ENCODE results near the gene PHLPP2.
"Not testable (repeated sequence)": the region's sequence is repeated elsewhere in the genome, so short reads cannot be mapped to it uniquely, and the experiment has no call there.

The PHLPP2 gene

GRCh38 chr16:71628810-71629209 lies 95.7 kb downstream of the PHLPP2 start:
- Histone ChIP-seq H3K36me3 (ENCODE audit: insufficient read depth, low read depth, low read length) (peaks cover 33% of the 10 kb centered on the region), H3K9ac (ENCODE audit: low read depth, low read length) (no peak overlapping the region), H3K27me3 (ENCODE audit: insufficient read depth, low read length) (peaks cover 24% of the 10 kb centered on the region), H3K9me3 (ENCODE audit: insufficient read depth, low read depth, low read length) (no peaks in the 10 kb centered on the region), H3K4me3 (ENCODE audit: low read length) (no peak overlapping the region), H3K27ac (ENCODE audit: low read length) (no peak overlapping the region), H3K4me1 (ENCODE audit: insufficient read depth, low read length) (peaks cover 5% of the 10 kb centered on the region; the same call in 1 of the 2 replicates)

GRCh38 chr16:71627731-71628181 lies 96.7 kb downstream of the PHLPP2 start:
- Histone ChIP-seq H3K36me3 (ENCODE audit: insufficient read depth, low read depth, low read length) (peaks cover 31% of the 10 kb centered on the region), H3K27ac (ENCODE audit: low read length) (no peak overlapping the region)

GRCh38 chr16:71626858-71627213 lies 97.7 kb downstream of the PHLPP2 start:
- peak overlapping the region; percentile 86; the same call in 1 of the 2 replicates for H3K9ac ChIP-seq (ENCODE audit: low read depth, low read length)
- H3K27me3 ChIP-seq (ENCODE audit: insufficient read depth, low read length) = peaks cover 24% of the 10 kb centered on the region

More at GRCh38 chr16:71627731-71628181, 96.7 kb downstream of the PHLPP2 start:
- Histone ChIP-seq H3K27me3 (ENCODE audit: insufficient read depth, low read length) (peaks cover 24% of the 10 kb centered on the region), H3K4me3 (ENCODE audit: low read length) (peak overlapping the region; percentile 87), H3K4me1 (ENCODE audit: insufficient read depth, low read length) (peaks cover 5% of the 10 kb centered on the region; the same call in 1 of the 2 replicates), H3K9ac (ENCODE audit: low read depth, low read length) (no peak overlapping the region), H3K9me3 (ENCODE audit: insufficient read depth, low read depth, low read length) (no peaks in the 10 kb centered on the region)

GRCh38 chr16:71626018-71626857 lies 98.3 kb downstream of the PHLPP2 start, which contains the start of gene MARVELD3:
TSS of gene MARVELD3 (plus strand) at chr16:71626184. CDS start at chr16:71626230, 46 bp downstream.
- no peak within 1 kb of the TSS for H3K27ac ChIP-seq (ENCODE audit: low read length)
- H3K9ac ChIP-seq (ENCODE audit: low read depth, low read length) = peak within 1 kb of the TSS; percentile 86; the same call in 1 of the 2 replicates
- peaks cover 24% of the 10 kb centered on the region for H3K27me3 ChIP-seq (ENCODE audit: insufficient read depth, low read length)
- no peaks in the 10 kb centered on the region for H3K9me3 ChIP-seq (ENCODE audit: insufficient read depth, low read depth, low read length)
- peaks cover 23% of the 10 kb centered on the region for H3K36me3 ChIP-seq (ENCODE audit: insufficient read depth, low read depth, low read length)
- H3K4me3 ChIP-seq (ENCODE audit: low read length) = peak within 1 kb of the TSS; percentile 87
- peaks cover 5% of the 10 kb centered on the region; the same call in 1 of the 2 replicates for H3K4me1 ChIP-seq (ENCODE audit: insufficient read depth, low read length)

More at GRCh38 chr16:71626858-71627213, 97.7 kb downstream of the PHLPP2 start:
- Histone ChIP-seq H3K27ac (ENCODE audit: low read length) (no peak overlapping the region), H3K4me1 (ENCODE audit: insufficient read depth, low read length) (peaks cover 5% of the 10 kb centered on the region; the same call in 1 of the 2 replicates), H3K9me3 (ENCODE audit: insufficient read depth, low read depth, low read length) (no peaks in the 10 kb centered on the region), H3K36me3 (ENCODE audit: insufficient read depth, low read depth, low read length) (peaks cover 27% of the 10 kb centered on the region), H3K4me3 (ENCODE audit: low read length) (peak overlapping the region; percentile 87)

GRCh38 chr16:71625113-71625850 lies 99.2 kb downstream of the PHLPP2 start:
- Histone ChIP-seq H3K4me3 (ENCODE audit: low read length) (peak overlapping the region; percentile 87; the same call in 1 of the 2 replicates), H3K9ac (ENCODE audit: low read depth, low read length) (no peak overlapping the region; the same call in 1 of the 2 replicates), H3K9me3 (ENCODE audit: insufficient read depth, low read depth, low read length) (no peaks in the 10 kb centered on the region), H3K27ac (ENCODE audit: low read length) (no peak overlapping the region), H3K4me1 (ENCODE audit: insufficient read depth, low read length) (peaks cover 5% of the 10 kb centered on the region; the same call in 1 of the 2 replicates), H3K36me3 (ENCODE audit: insufficient read depth, low read depth, low read length) (peaks cover 15% of the 10 kb centered on the region; the same call in 1 of the 2 replicates), H3K27me3 (ENCODE audit: insufficient read depth, low read length) (peaks cover 24% of the 10 kb centered on the region)

- Histone ChIP-seq H3K9me3 (ENCODE audit: insufficient read depth, low read depth, low read length) (no peaks in the 10 kb centered on the region), H3K4me3 (ENCODE audit: low read length) (no peak overlapping the region), H3K9ac (ENCODE audit: low read depth, low read length) (no peak overlapping the region), H3K27ac (ENCODE audit: low read length) (no peak overlapping the region), H3K27me3 (ENCODE audit: insufficient read depth, low read length) (peaks cover 24% of the 10 kb centered on the region), H3K36me3 (ENCODE audit: insufficient read depth, low read depth, low read length) (0 out of 2 replicates have a peak, but pooled peaks cover 1% of the 10 kb centered on the region), H3K4me1 (ENCODE audit: insufficient read depth, low read length) (peaks cover under 1% of the 10 kb centered on the region; the same call in 1 of the 2 replicates)
These were observed 100.9 kb downstream of the PHLPP2 start for GRCh38 chr16:71623597-71623996.

GRCh38 chr16:71622088-71622487 lies 102.4 kb downstream of the PHLPP2 start:
- no peak overlapping the region for H3K4me3 ChIP-seq (ENCODE audit: low read length)
- no peak overlapping the region for H3K27ac ChIP-seq (ENCODE audit: low read length)
- H3K27me3 ChIP-seq (ENCODE audit: insufficient read depth, low read length) = peaks cover 24% of the 10 kb centered on the region
- H3K4me1 ChIP-seq (ENCODE audit: insufficient read depth, low read length) = no peaks in the 10 kb centered on the region
- H3K9me3 ChIP-seq (ENCODE audit: insufficient read depth, low read depth, low read length) = no peaks in the 10 kb centered on the region
- H3K36me3 ChIP-seq (ENCODE audit: insufficient read depth, low read depth, low read length) = no peaks in the 10 kb centered on the region
- no peak overlapping the region for H3K9ac ChIP-seq (ENCODE audit: low read depth, low read length)

- no peak overlapping the region for H3K9ac ChIP-seq (ENCODE audit: low read depth, low read length)
- no peaks in the 10 kb centered on the region for H3K27me3 ChIP-seq (ENCODE audit: insufficient read depth, low read length)
- no peak overlapping the region for H3K27ac ChIP-seq (ENCODE audit: low read length)
- H3K4me3 ChIP-seq (ENCODE audit: low read length) = no peak overlapping the region
- no peaks in the 10 kb centered on the region for H3K9me3 ChIP-seq (ENCODE audit: insufficient read depth, low read depth, low read length)
- no peaks in the 10 kb centered on the region for H3K36me3 ChIP-seq (ENCODE audit: insufficient read depth, low read depth, low read length)
- no peaks in the 10 kb centered on the region for H3K4me1 ChIP-seq (ENCODE audit: insufficient read depth, low read length)
These were observed 106.1 kb downstream of the PHLPP2 start for GRCh38 chr16:71618429-71618828.

- not testable (repeated sequence) for H3K9ac ChIP-seq (ENCODE audit: low read depth, low read length); H3K4me1 ChIP-seq (ENCODE audit: insufficient read depth, low read length); H3K9me3 ChIP-seq (ENCODE audit: insufficient read depth, low read depth, low read length); H3K27ac ChIP-seq (ENCODE audit: low read length); H3K27me3 ChIP-seq (ENCODE audit: insufficient read depth, low read length); H3K4me3 ChIP-seq (ENCODE audit: low read length); H3K36me3 ChIP-seq (ENCODE audit: insufficient read depth, low read depth, low read length)
These were observed 109.5 kb downstream of the PHLPP2 start for GRCh38 chr16:71614956-71615355.

GRCh38 chr16:71610936-71611871 lies 113.3 kb downstream of the PHLPP2 start:
- Histone ChIP-seq H3K27me3 (ENCODE audit: insufficient read depth, low read length) (no peaks in the 10 kb centered on the region), H3K27ac (ENCODE audit: low read length) (no peak overlapping the region), H3K36me3 (ENCODE audit: insufficient read depth, low read depth, low read length) (no peaks in the 10 kb centered on the region), H3K4me3 (ENCODE audit: low read length) (0 out of 2 replicates have a peak overlapping the region, but pooled peaks have one; percentile 36), H3K9ac (ENCODE audit: low read depth, low read length) (no peak overlapping the region), H3K4me1 (ENCODE audit: insufficient read depth, low read length) (no peaks in the 10 kb centered on the region), H3K9me3 (ENCODE audit: insufficient read depth, low read depth, low read length) (no peaks in the 10 kb centered on the region)

GRCh38 chr16:71610447-71610846 lies 114.1 kb downstream of the PHLPP2 start:
- Histone ChIP-seq H3K36me3 (ENCODE audit: insufficient read depth, low read depth, low read length) (no peaks in the 10 kb centered on the region), H3K4me3 (ENCODE audit: low read length) (no peak overlapping the region), H3K4me1 (ENCODE audit: insufficient read depth, low read length) (no peaks in the 10 kb centered on the region), H3K9me3 (ENCODE audit: insufficient read depth, low read depth, low read length) (no peaks in the 10 kb centered on the region), H3K9ac (ENCODE audit: low read depth, low read length) (no peak overlapping the region), H3K27ac (ENCODE audit: low read length) (no peak overlapping the region), H3K27me3 (ENCODE audit: insufficient read depth, low read length) (no peaks in the 10 kb centered on the region)
